ENCODE results near the gene FADS1.

Gene FADS1

GRCh38 chr11:61795459-61795858, 21.3 kb downstream of the FADS1 start:
- no peak for DNase-seq (ENCODE audit: low read depth, low spot score)

DNA sequence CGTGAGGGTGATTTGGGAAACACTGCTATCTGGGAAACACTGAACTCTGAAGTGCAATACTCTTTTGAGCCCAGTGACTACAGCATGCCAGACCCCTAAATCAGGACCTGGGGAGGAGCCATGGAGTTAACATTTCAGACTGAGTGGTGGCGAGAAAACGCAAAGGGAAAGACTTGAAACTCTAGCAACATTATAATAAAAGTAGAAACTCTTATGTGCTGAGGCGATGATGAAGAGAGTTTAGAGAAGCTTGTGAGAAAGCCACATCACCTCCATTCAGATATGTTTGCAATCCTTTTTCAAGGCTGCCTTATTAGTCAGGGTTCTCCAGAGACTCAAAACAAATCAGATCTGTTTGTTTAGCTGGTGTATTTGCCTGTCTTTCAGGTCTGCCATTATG, 22.2 kb downstream of the FADS1 start:
- no peak for DNase-seq (ENCODE audit: low read depth, low spot score)

- DNase-seq (ENCODE audit: low read depth, low spot score) = no peak
Observed at GRCh38 chr11:61793829-61794204, 23.0 kb downstream of the FADS1 start.

DNA sequence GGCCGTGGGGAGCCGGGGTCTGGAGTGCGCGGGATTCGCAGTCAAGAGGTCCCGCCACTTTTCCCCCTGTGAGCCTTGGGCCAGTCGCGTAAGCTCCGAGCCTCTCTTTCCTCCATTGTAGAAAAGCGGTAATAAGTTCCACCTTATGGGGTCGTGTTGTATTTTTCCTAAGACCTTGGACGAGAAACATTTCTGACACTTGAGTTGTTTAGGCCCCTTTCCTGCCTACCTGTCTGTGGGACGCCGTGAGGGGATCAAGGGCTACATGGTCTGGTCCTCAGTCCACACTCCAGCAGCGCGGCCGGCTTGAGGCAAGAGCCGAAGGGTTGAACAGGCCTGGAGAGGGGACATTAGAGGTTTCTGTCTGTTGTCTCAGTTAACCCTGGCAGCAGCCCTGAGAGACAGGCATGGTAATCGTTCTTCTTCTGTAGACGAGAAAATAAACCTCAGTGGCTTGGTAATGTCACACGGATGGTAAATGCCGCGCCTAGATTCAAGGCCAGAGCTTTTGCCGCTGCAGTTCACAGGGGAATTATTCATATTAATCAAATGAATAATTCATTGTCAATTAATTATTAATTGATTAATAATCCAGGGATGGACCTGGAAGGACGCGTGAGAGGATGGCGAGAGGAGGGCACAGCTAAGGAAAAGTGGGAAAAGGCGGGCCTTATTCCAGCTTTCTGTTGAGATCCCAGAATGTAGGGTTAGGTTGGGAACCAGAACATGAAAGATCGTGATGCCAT, 23.5 kb downstream of the FADS1 start:
- no peak for DNase-seq (ENCODE audit: low read depth, low spot score)

DNA sequence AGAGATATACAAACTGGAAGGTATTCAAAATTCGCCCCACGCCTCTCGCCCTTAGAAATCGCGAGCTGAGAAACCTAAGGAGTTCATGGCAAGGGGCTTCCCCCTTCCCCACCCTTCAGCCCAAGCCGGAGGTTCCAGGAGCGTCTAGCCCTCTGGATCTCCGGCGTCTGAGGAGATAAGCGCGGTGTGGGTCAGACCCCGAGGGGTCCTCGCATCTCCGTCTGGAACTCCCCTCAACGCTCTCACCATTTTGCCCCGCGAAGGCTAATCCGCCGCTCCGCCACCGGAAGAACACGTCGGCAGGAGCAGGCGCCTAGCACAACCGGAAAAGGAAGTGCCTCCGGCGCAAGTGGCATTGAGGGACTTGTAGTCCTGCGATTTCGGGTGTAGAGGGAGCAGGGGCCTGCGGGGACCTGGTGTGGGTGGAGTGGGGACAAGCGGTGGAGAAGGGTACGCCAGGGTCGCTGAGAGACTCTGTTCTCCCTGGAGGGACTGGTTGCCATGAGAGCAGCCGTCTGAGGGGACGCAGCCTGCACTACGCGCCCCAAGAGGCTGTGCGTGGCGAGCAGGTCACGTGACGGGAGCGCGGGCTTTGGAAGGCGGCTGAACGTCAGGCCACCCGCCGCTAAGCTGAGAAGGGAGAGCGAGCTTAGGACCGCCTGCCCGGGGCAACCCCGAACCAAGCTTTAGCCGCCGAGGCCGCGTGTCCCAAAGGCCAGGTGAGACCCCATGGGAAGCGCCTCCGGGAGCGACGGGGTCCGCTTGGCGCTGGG, 24.3 kb downstream of the FADS1 start, which contains the start of the genes FEN1 and TMEM258:
TSS of gene FEN1 (plus strand) at position 602 of the 773 bp plus-strand sequence. CDS start 2,451 bp downstream, outside the sequence.
TSS of gene TMEM258 (minus strand) at position 290 of the 773 bp plus-strand sequence. CDS start at position 249, 41 bp downstream.
- peak; percentile 67 for DNase-seq (ENCODE audit: low read depth, low spot score)

GRCh38 chr11:61791737-61792309, 25.0 kb downstream of the FADS1 start:
- DNase-seq (ENCODE audit: low read depth, low spot score) = no peak

GRCh38 chr11:61787928-61788491, 28.8 kb downstream of the FADS1 start:
- no peak for DNase-seq (ENCODE audit: low read depth, low spot score)

DNA sequence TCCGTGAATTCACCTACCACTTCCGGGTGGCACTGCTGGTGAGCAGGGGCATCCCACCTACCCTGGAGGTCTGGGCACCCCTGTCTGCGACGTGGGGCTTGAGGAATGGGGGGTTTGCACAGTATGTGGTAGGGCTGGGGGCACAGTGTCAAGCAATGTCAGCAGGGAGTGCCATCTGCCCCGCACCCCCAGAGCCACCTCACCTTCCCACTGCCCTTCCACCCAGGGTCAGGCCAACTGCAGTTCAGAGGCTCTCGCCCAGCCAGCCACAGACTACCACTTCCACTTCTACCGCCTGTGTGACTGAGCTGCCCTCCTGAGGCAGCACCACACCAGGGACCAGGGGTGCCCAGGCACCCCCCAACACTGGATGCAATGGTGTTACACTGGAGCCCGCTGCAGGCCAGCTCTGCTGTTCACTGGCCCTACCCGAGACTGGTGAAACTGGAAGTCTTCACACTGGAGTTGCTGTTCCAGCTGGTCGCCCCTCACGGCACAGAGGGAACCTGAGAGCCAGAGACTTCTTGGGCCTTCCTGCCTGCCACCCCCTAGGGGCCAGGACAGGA, 30.9 kb downstream of the FADS1 start:
- DNase-seq (ENCODE audit: low read depth, low spot score) = no peak

DNA sequence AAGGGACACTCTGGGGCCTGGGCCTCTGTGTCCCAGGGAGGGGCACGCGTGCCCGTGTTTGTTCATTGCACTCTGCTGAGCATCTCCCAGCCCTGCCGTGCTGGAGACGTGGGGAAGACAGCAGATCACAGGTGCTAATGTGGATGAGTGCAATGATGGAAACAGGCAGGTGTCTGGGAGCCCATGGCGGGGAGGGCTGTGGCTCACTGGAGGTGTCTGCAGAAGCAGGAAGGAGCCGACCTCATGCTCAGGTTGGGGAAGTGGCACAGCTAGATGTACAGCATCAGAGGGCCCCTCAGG, 32.3 kb downstream of the FADS1 start:
- no peak for DNase-seq (ENCODE audit: low read depth, low spot score)

GRCh38 chr11:61783717-61784505, 32.9 kb downstream of the FADS1 start:
- DNase-seq (ENCODE audit: low read depth, low spot score) = no peak

- no peak for DNase-seq (ENCODE audit: low read depth, low spot score)
Observed at GRCh38 chr11:61782841-61783240, 34.0 kb downstream of the FADS1 start.

- DNase-seq (ENCODE audit: low read depth, low spot score) = no peak
Observed at GRCh38 chr11:61782299-61782698, 34.5 kb downstream of the FADS1 start.

DNA sequence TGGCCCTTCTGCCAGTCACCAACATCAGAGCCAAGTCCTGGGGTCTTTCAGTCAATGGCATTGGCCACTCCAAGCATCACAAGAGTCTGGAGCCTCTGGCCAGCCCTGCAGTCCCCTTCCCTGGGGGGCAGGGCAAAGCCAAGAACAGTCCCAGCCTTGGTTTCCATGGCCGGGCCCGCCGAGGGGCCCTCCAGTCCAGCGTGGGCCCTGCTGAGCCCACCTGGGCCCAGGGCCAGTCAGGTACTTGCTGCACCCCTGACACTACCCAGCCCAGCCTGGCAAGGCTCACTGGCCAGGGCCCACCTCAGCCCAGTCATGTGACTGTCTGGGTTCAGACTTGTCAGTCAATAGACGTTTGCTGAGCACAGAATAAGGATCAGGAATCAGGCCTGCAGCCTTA, 35.2 kb downstream of the FADS1 start:
- DNase-seq (ENCODE audit: low read depth, low spot score) = no peak

DNA sequence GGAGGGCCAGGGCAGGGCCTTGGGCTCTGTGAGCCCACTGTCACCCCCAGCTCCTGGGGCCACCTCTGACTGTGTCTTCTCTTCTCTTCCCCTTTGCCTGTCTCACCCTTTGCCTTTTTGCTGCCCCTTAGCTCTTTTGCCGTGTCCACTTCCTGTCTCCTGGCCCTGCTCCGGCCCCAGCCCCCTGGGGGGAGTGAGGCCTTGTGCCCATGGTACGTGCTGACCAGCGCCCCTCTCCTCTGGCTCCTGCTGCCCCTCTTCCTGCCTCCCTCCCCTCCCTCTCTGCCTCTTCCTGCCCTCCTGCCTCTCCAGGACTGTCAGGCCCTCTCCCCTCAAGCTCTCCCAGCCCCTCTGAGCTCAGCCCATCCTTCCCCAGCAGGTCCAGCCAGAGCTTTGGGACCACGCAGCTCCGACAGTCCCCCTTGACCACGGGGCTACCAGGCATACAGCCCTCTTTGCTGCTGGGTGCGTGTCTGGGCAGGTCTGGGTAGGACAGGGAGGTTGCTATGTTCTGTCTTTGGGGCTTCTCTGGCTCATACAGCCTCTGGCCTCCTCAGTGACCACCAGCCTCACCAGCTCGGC, 36.1 kb downstream of the FADS1 start:
- DNase-seq (ENCODE audit: low read depth, low spot score) = no peak

DNA sequence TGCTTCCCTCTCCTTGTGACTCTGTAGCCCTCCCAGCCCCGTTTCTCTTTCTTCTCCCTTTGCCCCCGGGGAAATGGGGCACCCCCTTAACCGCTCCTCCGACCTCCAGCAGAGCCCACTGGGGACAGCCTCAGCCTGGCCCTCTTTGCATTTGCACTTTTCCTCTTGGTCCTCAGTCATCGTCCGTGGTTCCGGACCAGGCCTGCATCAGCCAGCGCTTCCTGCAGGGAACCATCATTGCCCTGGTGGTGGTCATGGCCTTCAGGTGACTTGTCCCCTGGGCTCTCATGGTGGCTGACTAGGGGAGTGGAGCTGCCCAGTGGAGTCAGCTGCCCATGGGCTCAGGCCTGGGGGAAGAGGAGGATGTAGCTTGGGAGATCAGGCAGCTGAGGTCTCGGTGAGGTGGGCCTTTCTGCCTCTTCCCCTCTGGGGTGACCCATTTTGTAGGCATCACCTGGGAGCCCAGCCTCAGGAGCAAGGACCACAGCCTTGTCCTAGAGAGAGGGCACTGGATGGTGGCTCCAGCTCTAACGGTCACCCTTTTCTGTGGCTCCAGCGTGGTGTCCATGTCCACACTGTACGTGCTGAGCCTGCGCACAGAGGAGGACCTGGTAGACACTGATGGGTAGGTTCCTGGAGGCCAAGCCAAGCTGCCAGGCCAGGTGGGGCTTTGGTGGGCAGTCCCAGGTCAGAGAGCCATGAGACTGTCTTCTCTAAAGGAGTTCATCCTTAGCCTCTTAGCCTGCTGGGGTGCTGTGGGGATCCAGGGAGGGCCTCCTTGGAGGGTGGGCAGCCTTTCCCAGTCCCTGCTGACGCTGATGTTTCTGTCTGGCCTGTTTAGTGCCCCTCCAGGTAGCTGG, 36.9 kb downstream of the FADS1 start:
- DNase-seq (ENCODE audit: low read depth, low spot score) = no peak

- no peak for DNase-seq (ENCODE audit: low read depth, low spot score)
Observed at GRCh38 chr11:61778920-61779650, 37.7 kb downstream of the FADS1 start.

DNA sequence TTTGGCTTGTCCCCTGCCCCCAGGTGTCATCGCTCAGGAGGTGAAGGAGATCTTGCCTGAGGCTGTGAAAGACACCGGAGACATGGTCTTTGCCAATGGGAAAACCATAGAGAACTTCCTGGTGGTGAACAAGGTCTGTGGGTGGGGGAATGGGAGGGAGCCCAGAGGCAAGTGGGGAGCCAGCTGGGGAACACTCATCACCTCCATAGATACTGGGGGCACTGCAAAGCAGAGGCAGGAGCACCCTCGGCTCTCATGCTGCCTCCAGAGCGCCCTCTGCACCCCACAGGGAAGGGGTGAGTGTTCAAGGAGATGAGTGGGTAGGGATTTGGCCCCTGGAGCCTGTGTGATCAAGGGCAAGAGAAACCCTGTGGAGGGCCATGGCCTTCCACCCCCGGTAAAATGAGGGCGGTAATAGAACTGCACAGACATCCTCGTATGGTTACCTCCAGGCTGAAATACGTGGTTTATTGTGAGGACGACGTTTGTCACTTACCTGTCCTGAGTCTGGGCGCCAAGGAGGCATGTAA, 38.4 kb downstream of the FADS1 start:
- no peak for DNase-seq (ENCODE audit: low read depth, low spot score)

GRCh38 chr11:61777234-61778090, 39.3 kb downstream of the FADS1 start:
- DNase-seq (ENCODE audit: low read depth, low spot score) = peak; percentile 28
